Limb (tissue), 2 donors: Measurements from ENCODE around the gene FRMD4B.
"Not testable (repeated sequence)": the region's sequence is repeated elsewhere in the genome, so short reads cannot be mapped to it uniquely, and the experiment has no call there.

Source experiments
- DNase-seq, 2 donors: peaks; one replicate each; pipeline ENCODE4 v3.0.0-alpha.2; 2016; ENCODE audit errors: extremely low spot score in 2 of 2

The FRMD4B gene

DNA sequence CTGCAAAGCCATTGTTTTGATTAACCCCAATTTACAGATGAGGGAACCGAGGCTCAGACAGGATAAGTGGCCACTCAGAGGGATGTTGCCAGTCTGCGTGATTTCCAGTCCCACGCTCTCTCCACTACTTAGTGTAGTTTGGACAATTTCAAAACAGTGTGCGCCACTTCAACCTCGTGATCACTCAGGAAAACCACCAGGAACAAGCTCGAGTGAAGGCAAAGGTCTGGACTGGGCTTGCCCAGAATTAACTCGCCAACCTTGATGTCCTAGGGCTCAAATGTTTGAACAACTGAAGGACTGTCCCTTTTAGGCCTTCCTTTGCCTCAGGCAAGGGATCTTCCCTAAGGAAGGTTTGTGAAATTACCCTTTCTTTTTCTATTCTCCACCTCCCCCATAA is 139.3 kb downstream of the FRMD4B start:
- DNase-seq, result no peak

DNA sequence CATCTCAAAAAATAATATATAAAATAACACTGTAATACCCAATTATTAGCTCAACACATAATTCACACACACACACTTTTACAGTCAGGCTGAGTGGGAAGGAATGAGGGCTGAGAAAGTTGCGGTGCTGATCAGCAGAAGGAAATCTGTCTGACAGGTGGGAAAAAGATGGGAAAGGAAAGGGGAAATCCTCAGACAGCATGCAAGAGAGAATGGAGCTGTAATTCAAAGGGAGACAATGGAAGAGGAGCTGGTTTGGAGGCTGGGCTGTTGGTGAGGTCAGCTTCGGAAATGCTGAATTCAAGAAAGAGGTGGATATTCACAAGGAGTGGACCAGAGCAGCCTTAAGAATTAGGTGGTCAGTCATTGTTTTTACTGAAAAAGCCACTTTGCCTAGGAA is 141.8 kb downstream of the FRMD4B start:
- DNase-seq, result no peak

GRCh38 chr3:69241769-69242168 is 144.1 kb downstream of the FRMD4B start:
- DNase-seq, result no peak

DNA sequence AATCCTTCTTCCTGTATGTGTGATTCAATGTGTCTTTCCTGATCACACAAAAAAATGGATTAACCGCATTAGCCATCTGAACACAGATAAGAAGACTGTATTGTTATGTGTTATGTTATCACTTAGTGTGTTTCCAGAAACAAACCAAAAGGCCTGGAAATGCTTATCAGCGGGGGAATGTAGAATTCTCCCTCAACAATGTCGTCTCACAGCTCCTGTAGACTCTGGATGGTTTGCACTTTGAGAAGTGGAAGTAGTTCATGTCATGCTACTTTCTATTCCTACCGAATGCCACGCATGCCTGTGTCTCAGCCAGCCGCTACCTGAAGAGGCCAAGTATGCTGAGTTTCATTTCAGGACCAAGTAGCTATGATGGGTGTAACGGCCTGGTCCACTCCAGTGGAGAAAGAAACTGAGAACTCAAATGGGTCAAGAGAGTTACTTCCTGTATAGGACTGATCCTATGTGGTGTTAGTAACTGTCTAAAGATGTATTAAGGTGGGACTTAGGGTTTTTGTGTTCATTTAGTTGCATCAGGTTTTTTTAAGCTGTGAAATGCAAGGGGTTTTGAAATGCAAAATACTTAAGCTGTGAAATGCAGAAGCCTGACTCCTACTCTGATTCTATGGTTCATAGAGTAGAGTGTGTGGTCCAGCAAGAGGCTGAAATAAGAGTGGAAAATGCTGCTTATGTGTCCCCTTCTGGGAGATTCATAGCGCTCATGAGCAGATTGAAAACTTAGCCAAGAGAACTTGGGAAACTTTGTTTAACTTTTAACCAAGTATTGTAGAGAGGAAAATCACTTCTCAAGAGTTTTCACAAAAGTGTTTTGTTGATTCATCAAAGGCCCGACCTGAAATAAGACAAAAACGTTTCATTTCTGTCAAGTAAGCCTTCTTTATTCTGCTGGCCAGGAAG is 145.0 kb downstream of the FRMD4B start:
- DNase-seq, result no peak

DNA sequence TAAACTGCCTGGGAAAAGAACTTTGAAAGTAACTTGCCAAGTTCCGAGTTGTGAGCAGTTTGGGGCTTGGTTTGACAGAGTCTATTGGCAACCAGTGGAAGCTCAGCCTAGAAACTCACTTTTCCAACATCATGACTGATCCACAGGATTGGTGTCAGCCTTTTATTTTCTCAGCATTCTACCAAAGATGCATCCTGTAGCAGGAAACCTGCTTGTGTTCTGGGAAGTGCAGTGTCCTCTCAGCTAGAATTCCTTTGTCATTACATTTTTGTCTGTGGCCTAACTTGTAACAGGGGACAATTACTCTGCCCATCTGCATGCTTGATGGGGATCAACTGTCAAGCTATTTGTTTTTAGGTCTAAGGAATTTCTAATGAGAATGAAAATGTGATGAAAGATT is 146.8 kb downstream of the FRMD4B start:
- no peak for DNase-seq

DNA sequence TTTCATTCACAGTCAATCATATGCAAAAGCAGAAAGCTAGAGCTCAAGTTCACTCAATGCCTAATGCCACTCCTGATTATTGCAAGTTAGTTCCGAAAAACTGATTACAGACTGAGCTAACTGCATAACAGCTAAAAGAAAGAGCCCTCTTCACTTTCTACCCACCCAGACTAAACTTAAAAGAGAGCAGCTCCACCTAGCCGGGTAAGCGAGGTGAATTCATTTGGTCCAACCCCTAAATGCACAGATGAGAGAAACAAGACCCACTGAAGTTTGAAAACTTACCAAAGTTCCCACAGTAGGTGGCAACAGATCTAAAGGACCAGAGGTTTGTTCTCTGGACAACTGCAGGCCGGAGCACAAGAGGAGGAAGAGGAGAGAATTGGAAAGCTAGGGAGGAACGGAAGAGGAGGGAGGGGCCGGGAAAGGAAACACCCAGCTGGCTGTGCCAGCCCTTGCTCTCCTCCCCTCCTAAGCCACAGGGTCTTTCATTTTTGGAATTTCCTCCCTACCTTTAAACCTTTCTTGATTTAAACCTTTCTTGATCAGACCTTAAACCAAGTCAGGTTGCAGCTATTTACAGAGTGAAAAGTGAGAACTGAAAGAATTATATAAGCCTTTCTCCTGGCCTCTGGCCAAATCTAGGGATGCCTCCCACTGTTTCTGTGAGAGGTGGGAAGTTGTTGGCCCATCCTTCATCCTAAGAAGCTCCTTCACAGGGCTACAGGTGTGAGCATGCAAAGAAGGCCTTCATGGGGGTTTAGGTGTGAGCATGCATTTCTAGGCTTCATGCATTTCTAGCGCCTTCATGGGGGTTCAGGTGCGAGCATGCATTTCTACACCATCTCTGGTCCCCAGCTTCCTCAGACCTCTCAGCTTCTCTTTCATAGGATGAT is 148.8 kb downstream of the FRMD4B start:
- DNase-seq, result no peak

- no peak for DNase-seq
Observed at GRCh38 chr3:69235882-69236281, 150.0 kb downstream of the FRMD4B start.

- DNase-seq, result not testable (repeated sequence)
Observed at GRCh38 chr3:69235227-69235626, 150.7 kb downstream of the FRMD4B start.

DNA sequence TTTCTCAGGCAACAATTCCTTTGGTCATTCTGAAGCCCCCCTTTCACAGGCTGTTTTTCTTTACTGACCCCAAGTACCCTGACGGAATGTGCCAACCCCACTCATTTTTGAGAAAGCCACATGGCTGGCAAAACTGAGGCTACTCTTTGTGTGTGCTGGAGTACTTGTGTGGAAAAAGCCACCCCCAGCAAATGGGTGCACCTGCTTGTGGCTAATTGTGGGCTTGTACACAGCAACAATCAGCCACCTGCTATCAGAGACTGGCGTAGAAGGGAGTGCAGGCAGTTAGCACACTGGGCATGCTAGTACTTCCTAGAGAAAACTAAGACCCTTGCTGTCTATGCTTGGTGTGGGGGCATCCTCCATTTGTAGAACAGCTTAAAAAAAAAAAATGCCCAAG is 153.4 kb downstream of the FRMD4B start:
- no peak for DNase-seq

GRCh38 chr3:69231929-69232440 is 153.9 kb downstream of the FRMD4B start:
- no peak for DNase-seq

DNA sequence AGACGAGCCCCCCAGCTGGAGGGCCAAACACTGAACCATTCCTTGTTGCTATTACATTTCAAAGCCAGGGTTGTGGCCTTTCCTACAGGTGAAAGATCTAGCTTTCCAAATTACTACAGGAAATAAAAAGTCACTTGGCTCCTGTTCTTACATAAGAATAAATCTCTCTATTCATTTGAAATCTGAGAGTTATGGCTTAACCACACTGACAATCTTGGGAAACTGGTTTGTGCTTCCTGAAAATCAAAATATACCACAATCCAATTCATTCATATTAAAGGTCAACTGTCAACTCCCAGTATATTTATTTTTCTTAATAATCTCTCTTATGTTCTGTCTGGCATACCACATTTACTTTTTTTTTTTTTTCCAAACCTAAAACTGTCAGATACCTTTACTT is 159.8 kb downstream of the FRMD4B start:
- no peak for DNase-seq

- DNase-seq, result no peak
Observed at GRCh38 chr3:69219101-69219708, 166.7 kb downstream of the FRMD4B start.

DNA sequence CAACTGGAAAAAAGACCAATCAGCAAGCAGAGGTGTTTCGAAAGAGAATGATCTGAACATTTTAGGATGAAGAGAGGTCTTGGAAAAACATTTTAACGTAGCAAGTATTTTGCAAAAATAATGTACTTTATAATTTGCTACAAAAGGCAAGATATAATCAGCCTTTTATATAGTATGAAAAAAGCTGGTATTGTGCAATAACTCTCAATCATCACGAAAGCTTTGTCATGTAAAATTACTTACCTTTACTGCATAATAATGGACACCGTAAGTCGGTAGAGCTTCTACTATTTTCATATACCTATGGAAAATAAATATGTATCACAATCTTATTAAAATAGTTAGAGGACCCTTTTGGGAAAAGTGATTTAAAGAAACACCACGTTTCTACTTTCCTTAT is 167.8 kb downstream of the FRMD4B start:
- DNase-seq, result no peak

- DNase-seq, result no peak
Observed at GRCh38 chr3:69216981-69217380, 168.9 kb downstream of the FRMD4B start.

DNA sequence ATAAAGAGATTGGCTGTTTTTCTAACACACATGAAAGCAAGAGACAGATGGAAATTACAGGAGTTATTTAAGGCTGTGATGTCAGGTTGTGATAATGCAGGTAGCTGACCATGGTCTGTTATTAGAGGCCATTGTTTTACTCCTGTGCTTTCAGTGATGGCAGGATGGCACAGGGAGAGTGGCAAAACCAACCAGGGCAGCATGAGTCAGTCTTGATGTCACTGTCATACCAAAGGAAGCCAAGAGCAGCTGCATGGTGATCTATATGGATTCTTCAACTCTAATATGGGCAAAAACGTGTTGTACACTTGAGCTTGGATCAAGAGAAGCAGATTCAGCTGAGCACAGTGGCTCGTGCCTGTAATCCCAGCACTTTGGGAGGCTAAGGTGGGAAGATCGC is 171.6 kb downstream of the FRMD4B start:
- DNase-seq, result no peak

GRCh38 chr3:69212411-69213160 is 173.3 kb downstream of the FRMD4B start:
- no peak for DNase-seq

GRCh38 chr3:69210068-69210730 is 175.7 kb downstream of the FRMD4B start:
- DNase-seq, result no peak

GRCh38 chr3:69209413-69209812 is 176.5 kb downstream of the FRMD4B start:
- DNase-seq, result no peak

GRCh38 chr3:69207031-69207430 is 178.9 kb downstream of the FRMD4B start:
- no peak for DNase-seq

- no peak for DNase-seq
Observed at GRCh38 chr3:69205385-69205784, 180.5 kb downstream of the FRMD4B start.
